DMS53 (cell line): Measurements from ENCODE around the gene DHX16.
A peak's percentile ranks its signal among the peaks of the same experiment; 100 is the strongest.
"Not testable (repeated sequence)": the region's sequence is repeated elsewhere in the genome, so short reads cannot be mapped to it uniquely, and the experiment has no call there.

ENCODE experiments used
- DNase-seq: peaks from one replicate; lab custom pipeline; 2025; lab: John Stamatoyannopoulos, UW

Gene DHX16

DNA sequence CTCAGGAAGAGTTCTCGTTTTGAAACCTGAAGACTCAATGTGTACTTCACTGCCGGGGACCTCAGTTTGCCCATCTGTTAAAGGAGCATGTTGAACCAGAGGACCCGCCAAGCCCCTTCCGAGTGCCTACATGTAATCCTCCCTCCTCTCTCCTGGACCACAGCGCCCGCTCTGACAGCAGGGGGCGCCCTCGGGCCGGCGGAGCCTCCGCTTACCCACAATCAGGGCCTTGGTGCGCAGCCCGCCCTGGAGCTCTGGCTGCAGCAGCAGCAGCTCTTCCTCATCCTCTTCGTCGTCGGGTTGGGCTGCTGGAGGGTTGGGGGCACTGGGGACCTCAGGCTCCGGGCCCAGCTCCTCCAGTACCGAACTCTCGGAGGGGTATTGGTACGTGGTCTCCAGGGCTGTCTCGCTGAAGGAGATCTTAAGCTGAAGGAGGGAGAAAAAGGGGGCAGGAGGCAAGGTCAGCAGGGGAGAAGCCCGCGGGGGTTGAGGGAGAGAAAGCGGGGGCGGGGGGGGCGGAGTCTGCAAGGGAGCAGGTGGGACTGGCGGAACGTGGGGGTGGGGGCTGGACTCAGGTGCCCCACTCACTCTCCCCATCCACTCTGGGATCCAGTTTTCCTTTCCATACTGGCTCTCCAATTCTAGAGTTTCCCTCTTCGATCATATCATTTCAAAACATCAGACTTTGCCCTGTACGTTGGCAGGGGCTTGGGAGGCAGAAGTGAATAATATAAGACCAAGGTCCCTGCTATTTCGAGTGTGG, 6.3 kb upstream of the DHX16 start:
- DNase-seq = peak; percentile 84

DNA sequence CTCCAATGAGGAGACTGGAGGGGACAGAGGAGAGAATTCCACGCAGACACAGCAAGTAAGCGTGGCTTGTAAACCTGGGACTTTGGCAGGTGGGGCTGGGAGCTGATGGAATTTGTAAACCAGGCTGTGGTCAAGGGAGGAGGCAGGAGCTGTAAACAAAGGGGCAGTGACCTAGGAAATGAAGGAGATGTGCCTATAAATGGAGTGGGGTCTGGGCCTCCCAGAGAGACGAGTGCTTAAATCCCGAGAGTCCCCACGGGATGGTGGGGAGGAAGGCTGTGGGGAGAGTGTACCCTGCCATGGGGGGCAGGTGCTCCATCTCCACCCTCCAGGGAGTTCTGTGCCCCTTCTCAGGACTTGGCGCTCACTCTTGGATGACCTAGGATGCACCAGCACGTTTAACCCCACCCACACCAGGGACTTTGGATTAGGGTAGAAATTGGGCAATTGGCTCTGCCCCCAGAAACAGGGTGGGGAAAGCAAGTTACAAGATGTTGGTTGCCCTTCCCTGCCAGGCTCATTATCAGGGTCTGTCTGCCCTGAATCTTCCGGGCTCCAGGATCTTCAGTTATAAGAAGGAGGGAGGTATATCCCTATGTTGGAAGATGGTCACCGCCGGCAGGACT, 4.0 kb upstream of the DHX16 start:
- no peak for DNase-seq

DNA sequence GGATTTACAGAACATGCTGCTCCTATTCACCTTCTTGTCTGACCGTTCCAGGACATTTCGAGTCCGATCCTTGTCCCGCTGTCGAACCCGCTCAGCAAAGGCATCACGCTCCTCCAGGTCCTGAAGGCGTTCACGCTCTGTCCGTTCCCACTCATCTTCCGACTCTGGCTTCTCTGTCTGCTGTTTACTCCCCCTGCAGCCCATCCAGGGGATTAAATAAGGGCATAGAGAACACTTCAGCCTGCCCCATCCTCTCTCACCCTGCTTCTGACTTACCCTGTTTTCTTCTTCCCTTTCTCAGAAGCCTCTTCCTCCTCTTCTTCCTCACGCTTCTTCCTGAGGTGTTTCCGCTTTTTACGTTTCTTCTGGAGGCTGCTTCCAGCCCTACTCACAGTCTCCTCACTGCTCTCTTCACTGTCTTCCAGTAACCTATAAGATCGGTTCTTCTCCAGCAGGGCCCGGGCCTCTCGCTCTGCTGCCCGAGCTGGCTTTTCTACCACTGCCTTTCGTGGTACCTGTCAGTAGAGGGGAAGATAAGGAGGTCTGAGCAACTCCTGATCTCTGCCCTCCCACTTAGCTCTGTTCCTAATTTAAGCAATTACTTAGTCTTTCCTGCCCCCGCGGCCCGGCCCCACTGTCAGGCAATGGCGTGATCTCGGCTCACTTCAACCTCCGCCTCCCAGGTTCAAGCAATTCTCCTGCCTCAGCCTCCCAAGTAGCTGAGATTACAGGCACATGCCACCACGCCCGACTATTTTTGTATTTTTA, 1.9 kb downstream of the DHX16 start:
- DNase-seq = peak; percentile 20

DNA sequence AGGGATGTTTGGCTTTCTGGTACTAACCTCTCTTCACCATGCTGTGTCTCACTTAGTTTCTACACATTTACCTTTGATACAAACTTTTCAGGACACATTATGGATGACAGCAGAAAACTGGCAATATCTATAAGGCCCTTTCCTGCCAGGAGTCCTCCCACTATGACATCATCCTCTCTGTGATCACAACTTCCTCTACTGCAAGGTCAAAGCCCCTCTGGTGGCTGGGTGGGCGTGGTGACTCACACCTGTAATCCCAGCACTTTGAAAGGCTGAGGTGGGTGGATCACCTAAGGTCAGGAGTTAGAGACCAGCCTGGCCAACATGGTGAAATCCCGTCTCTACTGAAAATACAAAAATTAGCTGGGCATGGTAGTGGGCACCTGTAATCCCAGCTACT, 6.5 kb downstream of the DHX16 start:
- DNase-seq = not testable (repeated sequence)

DNA sequence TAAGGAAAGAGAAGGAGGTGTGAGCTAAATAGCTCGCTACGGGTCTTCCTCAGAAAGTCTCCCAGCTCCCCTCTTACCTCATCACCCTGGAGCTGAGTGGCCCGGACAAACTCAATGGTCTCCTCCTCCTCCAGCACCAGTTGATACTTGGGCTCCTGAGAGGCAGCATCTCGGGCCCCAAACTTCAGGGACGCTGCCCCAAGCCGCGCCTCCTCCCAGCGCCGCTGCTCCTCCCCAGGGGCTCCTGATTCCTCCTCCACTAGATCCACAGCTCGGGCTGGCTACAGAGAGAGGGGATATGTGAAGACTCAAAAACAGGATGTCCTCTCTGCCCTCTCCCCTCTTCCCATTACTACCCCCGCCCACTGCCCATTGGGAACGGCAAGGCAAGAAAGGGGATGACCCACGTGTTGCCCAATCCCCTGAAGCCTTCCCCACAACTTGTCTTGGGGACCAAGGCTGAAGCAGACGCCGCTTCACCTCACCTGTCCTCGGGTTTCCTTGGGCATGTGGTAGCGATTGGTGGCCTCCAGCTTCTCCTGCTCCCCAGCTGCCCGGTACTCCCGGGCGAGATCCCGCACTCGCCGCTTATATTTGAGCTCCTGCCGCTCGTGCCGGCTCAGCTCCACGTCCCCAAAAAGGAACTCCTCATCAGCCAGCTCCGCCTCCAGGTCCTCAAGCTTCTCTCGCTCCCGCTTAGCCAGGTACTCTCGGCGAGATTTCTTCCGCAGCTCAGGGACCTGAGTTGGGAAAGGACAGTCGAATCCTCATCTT, 7.6 kb downstream of the DHX16 start:
- no peak for DNase-seq

DNA sequence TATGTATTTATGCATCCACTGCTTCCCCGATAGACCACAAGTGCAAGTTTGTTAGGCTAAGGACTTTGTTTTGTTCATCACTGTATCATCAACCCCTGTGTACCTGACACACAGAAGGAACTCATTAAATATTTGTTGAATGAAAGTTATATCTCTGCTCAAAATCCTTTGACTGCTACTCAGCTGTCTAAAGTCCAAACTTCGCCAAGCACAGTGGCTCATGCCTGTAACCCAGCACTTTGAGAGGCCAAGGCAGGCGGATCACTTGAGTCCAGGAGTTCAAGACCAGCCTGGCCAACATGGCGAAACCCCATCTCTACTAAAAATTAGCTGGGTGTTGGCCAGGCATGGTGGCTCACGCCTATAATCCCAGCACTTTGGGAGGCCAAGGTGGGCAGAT, 14.9 kb downstream of the DHX16 start:
- DNase-seq = not testable (repeated sequence)

DNA sequence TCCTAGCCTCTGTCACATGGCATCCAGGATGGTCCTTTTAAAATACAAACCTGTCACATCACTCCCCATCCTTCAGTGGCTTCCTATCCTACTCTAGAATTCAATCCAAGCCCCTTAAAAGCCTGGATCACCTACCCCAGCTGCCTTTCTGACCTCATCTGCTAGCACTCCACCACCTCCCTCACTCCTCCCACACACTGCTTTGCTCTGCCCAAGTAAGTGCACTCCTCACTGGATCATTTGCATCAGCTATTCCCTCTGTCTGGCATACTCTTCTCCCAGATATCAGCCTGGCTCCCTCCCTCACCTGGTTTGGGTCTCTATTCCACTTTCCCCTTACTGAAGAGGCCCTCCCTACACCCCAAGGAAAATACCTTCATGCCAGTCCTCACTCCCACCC, 15.4 kb downstream of the DHX16 start:
- no peak for DNase-seq

DNA sequence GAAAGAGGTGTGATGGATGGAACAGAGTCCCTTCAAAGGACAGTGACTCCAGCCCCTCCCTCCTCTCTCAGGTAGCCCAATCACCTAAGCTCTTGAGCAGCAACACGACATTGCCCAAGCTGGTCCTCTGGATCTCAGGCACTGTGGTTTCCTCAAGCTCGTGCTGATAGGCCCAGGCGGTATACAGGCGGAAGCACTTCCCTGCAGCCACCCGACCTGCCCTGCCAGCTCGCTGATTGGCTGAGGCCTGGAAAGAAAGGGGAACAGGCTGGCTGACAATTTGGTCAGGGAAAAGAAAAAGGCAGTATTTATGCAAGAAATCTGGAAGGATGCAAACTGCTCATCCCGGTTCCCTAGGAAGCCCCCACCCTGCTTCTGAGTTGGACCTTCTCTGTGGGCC, 16.3 kb downstream of the DHX16 start:
- no peak for DNase-seq

DNA sequence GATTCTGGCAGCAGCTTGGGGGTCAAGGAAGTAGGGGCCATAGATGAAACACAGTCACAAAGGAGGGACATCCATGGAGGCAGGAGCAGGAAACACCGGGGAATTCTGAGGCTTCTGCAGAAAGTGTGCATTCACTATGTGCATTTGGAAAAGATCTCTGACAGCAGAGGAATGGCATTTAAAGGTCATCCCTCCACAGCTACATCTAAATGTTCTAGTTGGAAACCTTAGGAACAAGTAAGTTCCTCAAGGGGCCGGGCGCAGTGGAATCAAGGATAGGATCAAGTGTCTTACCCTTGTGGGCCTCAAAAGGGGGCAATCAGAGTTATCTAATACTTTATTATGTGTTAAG, 17.1 kb downstream of the DHX16 start:
- no peak for DNase-seq

DNA sequence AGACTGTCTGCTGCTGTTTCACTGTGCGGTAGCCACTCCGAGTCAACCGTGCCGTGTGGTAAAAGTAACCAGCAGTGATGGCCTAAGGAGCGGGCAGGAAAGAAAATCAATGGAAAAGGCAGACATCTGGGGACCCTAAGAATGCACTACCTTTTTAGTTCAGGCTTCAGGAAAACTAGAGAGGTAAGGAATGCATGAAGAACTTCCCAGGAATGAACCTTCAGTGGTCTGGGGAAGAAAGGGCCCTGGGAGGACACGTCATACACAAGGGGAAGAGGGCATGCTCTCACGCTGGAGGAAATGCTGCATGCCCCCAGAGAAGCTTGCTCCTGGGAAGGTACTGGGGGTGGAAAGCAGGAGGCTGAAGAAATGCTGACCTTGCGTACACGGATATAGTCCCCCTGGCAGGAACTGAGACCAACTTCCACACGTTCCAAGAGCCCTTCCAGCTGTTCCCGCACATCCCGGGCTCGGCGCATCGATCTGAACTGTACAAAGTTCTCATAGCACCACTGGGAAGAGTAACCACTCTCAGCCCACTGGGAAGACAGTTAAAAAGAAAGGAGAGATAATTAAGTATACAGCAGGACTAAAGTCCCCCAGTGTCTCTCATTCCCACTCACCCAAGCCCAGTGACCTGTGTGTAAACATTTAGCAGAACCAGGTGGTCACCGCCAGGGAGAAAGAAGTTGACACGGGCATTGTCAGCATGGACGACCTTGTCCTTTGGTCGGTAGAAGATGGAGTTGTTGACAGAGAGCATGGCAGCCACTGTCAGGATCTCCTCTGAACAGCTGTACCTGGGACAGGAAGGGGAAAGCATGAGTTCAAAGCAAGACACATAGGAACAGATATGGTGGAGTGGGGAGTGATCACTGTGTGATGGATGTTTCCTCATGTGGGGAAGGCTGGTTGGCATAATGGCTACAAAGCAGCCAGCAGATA, 17.7 kb downstream of the DHX16 start:
- DNase-seq = no peak

DNA sequence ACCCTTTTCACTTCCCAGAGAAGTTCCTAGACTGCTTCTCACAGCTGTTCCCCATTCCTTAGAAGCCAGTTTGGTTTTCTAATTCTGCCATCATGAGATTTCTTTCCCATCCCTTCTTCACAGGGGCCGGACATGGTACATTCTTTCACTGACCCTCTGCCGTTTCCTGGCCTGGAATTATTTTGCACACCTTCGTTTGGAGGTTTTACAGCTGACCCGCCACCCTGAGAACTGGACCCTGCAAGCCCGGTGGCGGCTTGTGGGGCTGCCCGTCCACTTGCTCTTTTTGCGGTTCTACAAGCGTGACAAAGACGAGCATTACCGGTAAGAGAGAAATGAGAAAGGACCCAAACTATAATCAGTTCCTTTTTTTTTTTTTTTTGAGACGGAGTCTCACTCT, 21.7 kb downstream of the DHX16 start:
- no peak for DNase-seq

DNA sequence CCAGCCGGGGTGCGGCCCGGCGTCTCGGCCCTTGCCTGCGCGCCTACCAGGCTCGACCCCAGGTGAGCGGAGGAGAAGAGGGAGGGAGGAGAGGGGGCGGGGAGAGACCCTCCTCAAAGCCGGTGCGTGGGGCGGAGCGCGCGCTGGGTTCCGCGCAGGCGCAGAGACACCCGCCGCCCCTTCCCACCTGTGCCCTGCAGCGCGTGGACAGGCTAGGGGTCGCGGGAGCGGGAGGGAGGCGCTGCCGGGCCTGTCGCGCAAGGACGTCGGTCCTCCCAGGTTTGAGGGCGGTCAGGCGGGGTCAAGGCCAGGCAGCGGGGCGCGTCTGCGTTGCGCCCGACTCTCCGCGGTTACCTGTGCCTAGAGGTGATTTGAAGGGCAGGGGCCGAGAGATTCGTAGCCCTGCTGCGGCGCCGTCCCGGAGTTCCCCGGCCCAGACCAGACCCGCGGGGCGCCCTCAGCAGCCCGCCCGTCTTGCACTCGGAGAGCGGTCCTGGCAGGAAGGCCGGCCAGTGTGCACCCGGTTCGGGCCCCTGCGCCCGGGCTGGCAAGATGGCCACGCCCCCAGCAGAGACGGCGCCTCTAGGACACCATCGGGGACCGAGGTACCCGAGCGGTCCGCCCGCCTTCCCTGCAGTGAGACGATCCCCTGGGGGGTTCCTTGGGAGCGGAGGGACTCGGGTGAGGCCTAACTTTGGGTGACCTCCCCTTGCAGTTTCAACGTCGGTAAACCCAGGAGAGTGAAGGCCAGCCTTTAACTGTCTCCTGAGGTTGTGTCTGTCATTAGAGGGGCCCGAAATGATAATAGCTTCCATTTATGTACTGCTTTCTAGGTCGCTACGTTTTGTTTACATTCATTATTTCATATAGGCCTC, 25.3 kb downstream of the DHX16 start:
- peak; percentile 90 for DNase-seq

DNA sequence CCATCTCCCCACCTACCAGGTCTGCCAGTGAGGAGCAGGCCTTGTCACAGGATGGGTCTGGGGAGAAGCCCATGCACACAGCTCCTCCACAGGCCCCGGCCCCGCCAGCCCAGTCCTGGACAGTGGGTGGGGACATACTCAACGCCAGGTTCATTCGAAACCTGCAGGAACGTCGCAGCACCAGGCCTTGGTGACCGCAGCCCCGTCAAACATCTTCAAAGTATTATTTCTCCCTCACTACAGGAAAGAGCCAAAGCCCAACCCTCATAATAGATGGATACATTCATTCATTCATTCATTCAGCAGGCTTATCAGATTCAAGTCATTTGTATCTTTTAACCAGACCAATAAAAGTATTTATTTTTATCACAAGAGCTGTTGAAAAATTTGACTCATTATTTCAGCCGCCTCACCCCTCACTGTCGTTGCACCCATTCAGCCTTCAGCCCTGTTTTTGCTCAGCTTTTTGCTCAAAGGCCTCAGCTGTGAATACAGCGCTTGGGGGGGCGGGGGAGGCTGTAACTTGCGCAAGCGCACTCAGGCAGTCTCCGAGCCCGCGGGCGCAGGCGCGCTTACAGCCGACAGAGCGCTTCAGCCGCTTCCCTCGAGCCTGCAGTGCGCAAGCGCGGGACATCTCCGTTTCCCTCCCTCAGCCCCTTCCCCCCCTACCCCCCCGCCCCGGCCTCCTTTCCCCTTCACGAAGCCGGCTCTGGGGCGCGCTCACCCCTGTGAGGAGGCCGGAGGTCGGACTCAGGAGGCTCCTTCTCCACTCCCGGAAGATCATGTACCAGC, 26.2 kb downstream of the DHX16 start, which contains the start of gene C6orf136:
Gene C6orf136 (plus strand): TSS at position 684 of the 792 bp plus-strand sequence. CDS start 99 bp downstream, at position 783.
- DNase-seq = peak; percentile 97

DNA sequence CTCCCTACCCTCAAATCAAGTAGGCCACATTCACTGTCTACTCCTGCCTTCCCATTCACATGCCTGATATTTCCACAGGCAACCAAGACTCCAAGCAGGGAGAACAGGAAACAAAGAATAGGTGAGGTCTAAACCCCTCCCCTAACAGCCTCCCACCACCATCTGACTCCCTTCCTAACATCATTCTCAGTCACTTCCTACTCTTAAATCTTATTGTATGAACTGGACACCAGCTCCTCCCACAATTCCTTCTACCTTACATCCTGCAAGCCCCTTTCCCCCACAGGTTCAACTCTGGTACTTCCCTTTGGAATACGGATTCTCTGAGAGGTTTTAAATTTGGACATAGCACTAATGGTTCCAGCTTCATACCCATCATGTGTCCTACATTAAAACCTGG, 26.8 kb downstream of the DHX16 start:
- peak; percentile 35 for DNase-seq

DNA sequence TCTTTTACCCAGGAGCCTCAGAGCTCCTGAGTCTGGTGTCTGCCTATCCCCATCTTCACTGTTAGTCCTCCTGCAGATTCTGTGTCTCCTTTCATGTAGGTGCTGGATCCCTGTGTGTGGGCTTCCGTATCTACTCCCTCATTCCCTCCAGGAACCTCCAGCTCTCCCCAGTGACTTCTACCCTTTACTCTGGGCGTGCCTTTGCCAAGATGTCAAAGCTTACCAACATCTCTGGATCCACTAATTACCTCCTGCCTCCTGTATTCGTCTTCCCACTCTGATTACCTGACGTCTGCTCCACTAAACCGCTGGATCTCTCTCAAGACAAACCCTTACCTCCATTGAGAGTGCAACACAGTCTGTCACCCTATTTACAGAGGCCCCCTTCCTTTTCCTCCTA, 28.0 kb downstream of the DHX16 start:
- DNase-seq = no peak

DNA sequence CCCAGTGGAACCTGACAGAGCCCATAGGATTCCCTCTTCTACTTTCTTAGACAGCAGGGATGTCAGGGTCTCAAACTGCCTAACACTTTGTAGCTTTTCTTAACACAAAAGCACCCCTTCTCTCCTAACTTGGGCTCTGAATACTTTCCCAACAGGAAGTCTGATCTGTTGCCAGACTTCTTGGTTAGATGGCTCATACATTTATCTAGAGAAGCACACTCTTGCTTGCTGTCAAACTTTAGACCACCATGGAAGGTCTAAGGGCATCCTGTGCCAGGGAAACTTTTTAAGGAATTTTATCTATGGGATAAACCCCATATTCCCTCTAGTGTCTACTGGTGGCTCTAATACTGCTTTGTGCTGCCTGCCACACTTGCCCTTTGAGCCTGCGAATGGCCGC, 29.1 kb downstream of the DHX16 start:
- no peak for DNase-seq

DNA sequence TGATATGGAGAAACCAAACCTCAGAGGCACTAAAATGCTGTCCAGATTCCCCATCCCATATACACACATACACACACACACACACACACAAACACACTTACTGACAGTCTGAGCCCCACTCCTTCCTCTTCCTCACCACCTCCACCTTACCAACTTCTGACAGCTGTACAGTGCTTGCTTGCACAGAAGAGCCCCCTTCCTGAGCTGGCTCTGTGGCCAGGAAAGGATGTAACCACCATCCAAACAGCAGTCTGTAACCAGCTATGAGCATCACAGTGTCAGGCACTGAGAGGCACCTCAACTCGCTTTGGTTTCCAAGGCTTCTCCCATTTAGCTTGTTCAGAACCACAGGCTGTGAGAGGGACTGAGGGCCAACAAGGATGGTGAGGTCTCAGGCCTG, 31.8 kb downstream of the DHX16 start:
- no peak for DNase-seq

DNA sequence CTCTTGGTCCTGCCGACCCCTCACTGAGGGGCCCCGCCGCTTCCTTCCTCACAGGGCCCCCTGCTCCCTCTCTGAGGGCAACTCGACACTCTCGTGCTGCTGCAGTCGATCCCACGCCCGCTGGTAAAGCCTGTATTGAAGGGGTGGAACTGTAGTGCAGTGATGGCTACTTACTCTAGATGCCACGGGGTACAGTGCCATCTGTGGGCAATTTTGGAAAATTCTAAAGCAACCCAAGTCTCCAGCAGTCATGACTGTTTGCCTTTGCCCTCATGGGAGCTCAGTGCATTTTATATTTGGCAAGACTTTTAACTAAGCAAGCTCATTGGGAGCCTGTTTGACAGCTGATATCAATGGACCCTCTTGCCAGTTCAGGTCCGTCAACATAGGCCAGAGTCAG, 32.3 kb downstream of the DHX16 start:
- DNase-seq = no peak

DNA sequence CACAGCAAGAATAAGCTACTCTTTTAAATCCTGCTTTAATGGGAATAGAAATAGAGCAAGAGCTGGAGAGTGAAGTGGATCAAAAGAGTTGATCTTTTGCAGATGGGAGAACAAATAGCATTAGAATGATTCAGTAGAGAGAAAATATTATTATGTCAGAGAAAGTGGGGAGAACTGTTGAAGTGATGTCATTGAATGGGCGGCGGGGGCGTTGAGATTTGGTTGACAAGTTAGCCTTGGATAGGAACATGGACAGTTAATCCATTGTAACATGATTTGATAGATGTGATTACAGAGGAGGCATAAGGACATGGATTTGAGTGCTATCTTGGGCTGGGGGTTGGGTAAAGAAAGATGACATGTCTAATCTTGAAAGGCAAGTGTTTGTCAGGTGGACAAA, 37.0 kb downstream of the DHX16 start:
- DNase-seq = no peak
